DMS153 treated with DMSO at 0.1 percent for 48 hours (cell line): ENCODE measurements around the gene KRTAP1-5.
"Not testable (repeated sequence)": the region's sequence is repeated elsewhere in the genome, so short reads cannot be mapped to it uniquely, and the experiment has no call there.

Source experiments
- DNase-seq: peaks from one replicate; lab custom pipeline; 2025; ENCODE audit not compliant: unreplicated experiment; lab: John Stamatoyannopoulos, UW

Gene KRTAP1-5

GRCh38 chr17:41026715-41027471 lies at the start of gene KRTAP1-5:
TSS of gene KRTAP1-5 (minus strand) at chr17:41027208. CDS start at chr17:41027155, 53 bp downstream.
- DNase-seq = no peak

- no peak for DNase-seq
These were observed 49.8 kb upstream of the KRTAP1-5 start for GRCh38 chr17:41076788-41077187.

GRCh38 chr17:41073676-41074075 lies 46.7 kb upstream of the KRTAP1-5 start:
- DNase-seq = no peak

- no peak for DNase-seq
These were observed 44.8 kb upstream of the KRTAP1-5 start for GRCh38 chr17:41071606-41072360.

GRCh38 chr17:41069031-41069430 lies 42.0 kb upstream of the KRTAP1-5 start:
- DNase-seq = no peak

GRCh38 chr17:41067281-41067680 lies 40.3 kb upstream of the KRTAP1-5 start:
- DNase-seq = no peak

- DNase-seq = no peak
These were observed 39.0 kb upstream of the KRTAP1-5 start, which contains the start of gene KRTAP2-4 for GRCh38 chr17:41065829-41066624. TSS of gene KRTAP2-4 (minus strand) at chr17:41065879. CDS start at chr17:41065845, 34 bp downstream.

- DNase-seq = not testable (repeated sequence)
These were observed 38.1 kb upstream of the KRTAP1-5 start for GRCh38 chr17:41065016-41065689.

GRCh38 chr17:41064301-41064700 lies 37.3 kb upstream of the KRTAP1-5 start:
- no peak for DNase-seq

- no peak for DNase-seq
These were observed 36.4 kb upstream of the KRTAP1-5 start for GRCh38 chr17:41063449-41063848.

- no peak for DNase-seq
These were observed 35.0 kb upstream of the KRTAP1-5 start for GRCh38 chr17:41061964-41062363.

GRCh38 chr17:41060052-41060604 lies 33.1 kb upstream of the KRTAP1-5 start, which contains the start of gene KRTAP2-3:
TSS of gene KRTAP2-3 (minus strand) at chr17:41060114. CDS start at chr17:41060050, 64 bp downstream.
- DNase-seq = no peak

- not testable (repeated sequence) for DNase-seq
These were observed 32.5 kb upstream of the KRTAP1-5 start for GRCh38 chr17:41059276-41060051.

GRCh38 chr17:41058741-41059140 lies 31.7 kb upstream of the KRTAP1-5 start:
- no peak for DNase-seq

- no peak for DNase-seq
These were observed 30.5 kb upstream of the KRTAP1-5 start for GRCh38 chr17:41057547-41057946.

GRCh38 chr17:41055130-41055529 lies 28.1 kb upstream of the KRTAP1-5 start, which contains the start of gene KRTAP2-2:
TSS of gene KRTAP2-2 (minus strand) at chr17:41055230. CDS start at chr17:41055211, 19 bp downstream.
- DNase-seq = not testable (repeated sequence)

- not testable (repeated sequence) for DNase-seq
These were observed 27.5 kb upstream of the KRTAP1-5 start for GRCh38 chr17:41054556-41054955.

- no peak for DNase-seq
These were observed 27.0 kb upstream of the KRTAP1-5 start for GRCh38 chr17:41054025-41054424.

- DNase-seq = no peak
These were observed 25.6 kb upstream of the KRTAP1-5 start for GRCh38 chr17:41052566-41052965.
